A549 treated with AZD2906 at 1 μM for 4 hours (cell line): ENCODE data around the gene ASB3. TPM values are rescaled to one million over a fixed set of nuclear protein-coding genes. Genes with fewer than 3 reads are reported as not detected.

Source experiments
- total RNA-seq: library from RNA; stranded (reverse); fragments of 200-300 nt; extraction: Qiagen RNA extraction; gene quantifications from 5 replicates; pipeline ENCODE4 v1.2.3, GENCODE V29; 2022

The ASB3 gene
- total RNA-seq: 10.2 to 11.9 TPM (median 11.8 TPM) in 5 replicates

DNA sequence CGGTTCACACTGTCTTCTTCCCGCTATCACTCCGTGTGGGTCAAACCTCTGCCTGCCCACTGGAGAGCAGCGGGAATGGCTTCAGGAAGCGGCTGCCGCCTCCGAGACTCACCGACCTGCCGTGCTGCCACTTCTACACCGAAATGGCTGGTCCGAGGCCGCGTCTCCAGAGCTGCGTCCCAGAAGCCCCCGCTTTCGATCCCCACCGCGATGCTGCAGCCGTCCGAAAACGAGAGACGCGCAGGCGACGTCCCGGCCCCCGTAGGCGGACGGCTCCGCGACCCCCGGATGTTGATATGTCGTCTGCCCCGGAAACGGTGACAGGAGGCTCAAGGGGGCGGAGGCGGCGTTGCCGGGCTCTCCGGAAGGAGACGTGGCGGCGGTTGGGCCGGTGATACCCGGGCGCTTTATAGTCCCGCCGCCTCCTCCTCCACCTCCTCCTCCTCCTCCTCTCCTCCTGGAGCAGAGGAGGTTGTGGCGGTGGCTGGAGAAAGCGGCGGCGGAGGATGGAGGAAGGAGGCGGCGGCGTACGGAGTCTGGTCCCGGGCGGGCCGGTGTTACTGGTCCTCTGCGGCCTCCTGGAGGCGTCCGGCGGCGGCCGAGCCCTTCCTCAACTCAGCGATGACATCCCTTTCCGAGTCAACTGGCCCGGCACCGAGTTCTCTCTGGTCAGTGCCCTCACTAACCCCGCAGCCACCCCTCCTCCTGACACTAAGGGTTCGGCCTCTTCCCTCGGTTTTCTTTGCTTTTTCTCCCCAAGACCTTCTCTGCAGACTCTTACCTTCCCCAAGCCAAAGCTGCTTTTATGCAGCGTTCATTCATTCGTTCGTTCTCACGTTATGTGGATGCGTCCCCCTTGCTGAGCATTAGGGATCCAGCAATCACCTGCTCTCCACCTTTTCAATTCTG, at the start of gene ASB3, which contains the start of gene ERLEC1:
Gene ASB3 (minus strand): TSS at position 249 of the 909 bp plus-strand sequence. CDS start 21,381 bp downstream, outside the sequence.
Gene ERLEC1 (plus strand): TSS at position 340 of the 909 bp plus-strand sequence. CDS start 167 bp downstream, at position 507.

DNA sequence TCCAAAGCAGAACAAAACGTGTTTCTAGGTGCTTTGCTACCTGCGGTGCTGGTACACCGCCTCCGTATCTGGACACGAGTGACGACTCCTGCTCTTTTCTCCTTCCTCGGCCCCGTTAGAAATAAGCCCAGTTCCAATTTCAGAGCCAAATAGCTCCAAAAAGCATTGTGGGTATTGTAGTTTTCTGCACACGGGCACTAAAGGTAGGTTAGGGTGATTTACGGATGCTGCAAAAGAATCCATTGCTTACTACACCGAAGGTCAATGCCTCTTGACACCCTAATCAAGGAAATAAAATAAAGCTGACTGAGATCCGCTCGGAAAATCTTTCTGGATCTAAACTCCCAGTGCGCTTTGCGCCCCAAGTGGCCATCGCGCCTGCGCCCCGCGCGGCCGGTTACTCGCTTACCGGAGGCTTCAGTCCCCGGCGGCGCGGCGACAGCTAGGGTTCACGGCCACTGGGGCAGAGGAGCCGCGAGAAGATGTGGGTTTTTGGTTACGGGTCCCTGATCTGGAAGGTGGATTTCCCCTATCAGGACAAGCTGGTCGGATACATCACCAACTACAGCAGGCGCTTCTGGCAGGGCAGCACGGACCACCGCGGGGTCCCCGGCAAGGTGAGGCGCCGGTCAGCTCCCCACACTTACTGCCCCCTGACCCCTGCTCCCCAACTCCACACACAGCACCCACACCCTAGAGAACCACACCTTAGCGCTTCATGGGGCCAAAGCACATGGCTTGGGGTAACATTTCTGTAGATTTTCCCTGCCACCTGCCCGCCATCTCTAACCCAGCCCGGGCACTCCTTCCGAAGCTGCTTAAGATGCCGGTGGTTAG, 19.1 kb downstream of the ASB3 start, which contains the start of gene CHAC2:
Gene CHAC2 (plus strand): TSS at position 400 of the 837 bp plus-strand sequence. CDS start 83 bp downstream, at position 483.

Other genes with a start within 250 kb of the ASB3 start
- 12.7 to 14.4 TPM (median 13.0 TPM) in 5 replicates for gene CHAC2, start 19.1 kb downstream of the ASB3 start, total RNA-seq
- 52.5 to 65.8 TPM (median 56.8 TPM) in 5 replicates for gene ERLEC1, start 91 bp upstream of the ASB3 start, total RNA-seq
- 1.2 to 2.0 TPM (median 1.6 TPM) in 5 replicates for gene GPR75, start 73.0 kb upstream of the ASB3 start, total RNA-seq
- 40.5 to 50.2 TPM (median 44.3 TPM) in 5 replicates for gene PSME4, start 184.0 kb upstream of the ASB3 start, total RNA-seq